K562 (cell line): ENCODE measurements around the gene COL1A2. TPM values are rescaled to one million over a fixed set of nuclear protein-coding genes. Genes with fewer than 3 reads are reported as not detected.

Experiments used
- ATAC-seq: fragments of 200-7000 bp; cut with Tn5 transposase; 3 replicates; pipeline ENCODE4 v1.9.1; 2020; ENCODE audit warnings: moderate library complexity
- BruUV-seq: library from RNA; stranded (reverse); fragments of 400-500 nt; replicated peaks from 2 replicates; lab custom pipeline; 2021; lab: Mats Ljungman, UMichigan
- CTCF ChIA-PET: fragments of 300-600 bp; formaldehyde crosslinking; extraction: SDS; loops from one replicate; lab custom pipeline; 2021; ENCODE audit warnings: low intra/inter-chr PET ratio; lab: Yijun Ruan, JAX
- POLR2A ChIA-PET: fragments of 300-600, 350-650 bp; sonication (Branson Sonifier 250); formaldehyde crosslinking; extraction: SDS; loops from one replicate; lab custom pipeline; 2021; ENCODE audit warnings: antibody characterized with exemption, inconsistent platforms; lab: Yijun Ruan, JAX
- DNase-seq, 4 experiments: peaks; one replicate each; pipeline versions ENCODE4 v3.0.0 to v3.0.0-alpha.2; 2011 to 2018; ENCODE audit warnings: low spot score in 3 of 4, mixed read lengths in 3 of 4; ENCODE audit errors: extremely low read depth in 1 of 4
- FAIRE-seq: peaks from 2 replicates; lab custom pipeline; 2011; peaks lifted over from hg19 to GRCh38; lab: Jason Lieb, UNC
- H2AFZ ChIP-seq: 2 replicates; pipeline ENCODE4 v1.6.0; 2011; ENCODE audit warnings: low read depth, low read length, control low read depth, inconsistent platforms
- H3K27ac ChIP-seq: fragments of 200-600 bp; 3 replicates; pipeline ENCODE4 v1.8.0; 2011; ENCODE audit warnings: low read depth, mild to moderate bottlenecking, control low read depth, inconsistent platforms, low read length, moderate library complexity, mixed read lengths; ENCODE audit errors: extremely low read depth
- H3K27me3 ChIP-seq, 2 experiments: fragments of 300-600 bp in 1 of 2; 2 replicates in 1 of 2; 3 replicates in 1 of 2; pipeline versions ENCODE4 v1.6.0 to v1.8.0; 2011; ENCODE audit warnings: inconsistent platforms in 2 of 2, low read length in 2 of 2, mild to moderate bottlenecking in 1 of 2, mixed read lengths in 1 of 2, moderate library complexity in 1 of 2; ENCODE audit not compliant: control insufficient read depth in 2 of 2, insufficient read depth in 2 of 2
- H3K36me3 ChIP-seq: fragments of 300-600 bp; 3 replicates; pipeline ENCODE4 v1.8.0; 2011; ENCODE audit warnings: mild to moderate bottlenecking, low read length, inconsistent platforms; ENCODE audit not compliant: control insufficient read depth, insufficient read depth
- H3K4me1 ChIP-seq, 2 experiments: fragments of 200-600 bp in 1 of 2; replicated peaks in 1 of 2; 2 replicates in 1 of 2; 3 replicates in 1 of 2; pipeline versions ENCODE4 v1.5.1 to v1.8.0; 2011; ENCODE audit warnings: inconsistent platforms in 2 of 2, low read length in 2 of 2, mild to moderate bottlenecking in 1 of 2, mixed read lengths in 1 of 2, moderate library complexity in 1 of 2; ENCODE audit not compliant: control insufficient read depth in 2 of 2, insufficient read depth in 2 of 2
- H3K4me2 ChIP-seq: 2 replicates; pipeline ENCODE4 v1.6.1; 2011; ENCODE audit warnings: low read length, control low read depth, inconsistent platforms, mixed read lengths; ENCODE audit not compliant: insufficient read depth
- H3K4me3 ChIP-seq: fragments of 200-600 bp; sonication (generic), shearing (Covaris generic); 2 replicates; pipeline ENCODE4 v1.5.1; 2016; ENCODE audit warnings: control low read depth, inconsistent platforms
- H3K79me2 ChIP-seq: fragments of 200-600 bp; 3 replicates; pipeline ENCODE4 v1.8.0; 2011; ENCODE audit warnings: low read length, inconsistent platforms; ENCODE audit not compliant: control insufficient read depth, insufficient read depth
- H3K9ac ChIP-seq, 2 experiments: 2 replicates each; pipeline versions ENCODE4 v1.6.0 to v1.6.1; 2011; ENCODE audit warnings: low read depth in 2 of 2, low read length in 2 of 2, control low read depth in 1 of 2, inconsistent platforms in 1 of 2, mild to moderate bottlenecking in 1 of 2, mixed read lengths in 1 of 2; ENCODE audit not compliant: insufficient read depth in 1 of 2
- H3K9me1 ChIP-seq: one replicate; pipeline ENCODE4 v1.6.0; 2011; ENCODE audit warnings: inconsistent platforms, mild to moderate bottlenecking, low read length, moderate library complexity; ENCODE audit not compliant: control insufficient read depth, insufficient read depth
- H3K9me3 ChIP-seq: replicated peaks from 2 replicates; pipeline ENCODE4 v1.5.1; 2011; ENCODE audit warnings: low read depth, low read length, inconsistent platforms; ENCODE audit not compliant: control insufficient read depth, insufficient read depth
- H4K20me1 ChIP-seq: replicated peaks from 2 replicates; pipeline ENCODE4 v1.6.1; 2011; ENCODE audit warnings: low read length, inconsistent platforms, mixed read lengths; ENCODE audit not compliant: control insufficient read depth, insufficient read depth
- BCL6 ChIP-seq: fragments of 250-450 bp; sonication (Bioruptor Pico); IDR thresholded peaks from 2 replicates; pipeline ENCODE4 v1.4.0; 2020
- FIP1L1 ChIP-seq: fragments of 200-400 bp; formaldehyde crosslinking; IDR thresholded peaks from 2 replicates; pipeline ENCODE4 v1.6.1; 2018; ENCODE audit warnings: mild to moderate bottlenecking, low read depth, low read length; ENCODE audit not compliant: poor library complexity, severe bottlenecking
- HCFC1 ChIP-seq: IDR thresholded peaks from 2 replicates; pipeline ENCODE4 v1.6.1; 2012; ENCODE audit warnings: low read depth, low read length, improper control_type of control experiment
- HMGXB4 ChIP-seq: sonication (generic); formaldehyde crosslinking; IDR thresholded peaks from 2 replicates; pipeline ENCODE4 v1.8.1; 2023; ENCODE audit warnings: mild to moderate bottlenecking, missing genetic modification reagents
- MCM2 ChIP-seq: fragments of 450-650 bp; IDR thresholded peaks from 2 replicates; pipeline ENCODE4 v1.6.1; 2017; ENCODE audit warnings: low read depth, mild to moderate bottlenecking
- MTF1 ChIP-seq: fragments of 250-450 bp; sonication (Bioruptor Pico); IDR thresholded peaks from 2 replicates; pipeline ENCODE4 v1.9.0; 2021; ENCODE audit warnings: moderate library complexity, mild to moderate bottlenecking, inconsistent platforms, borderline replicate concordance
- PHB2 ChIP-seq: fragments of 450-650 bp; IDR thresholded peaks from 2 replicates; pipeline ENCODE4 v1.6.1; 2017; ENCODE audit warnings: low read depth
- PHF20 ChIP-seq: fragments of 450-650 bp; IDR thresholded peaks from 2 replicates; pipeline ENCODE4 v1.6.1; 2018; ENCODE audit not compliant: partially characterized antibody
- RB1 ChIP-seq: fragments of 450-650 bp; IDR thresholded peaks from 2 replicates; pipeline ENCODE4 v1.6.1; 2017; ENCODE audit warnings: low read depth, mild to moderate bottlenecking
- TEAD4 ChIP-seq, 2 experiments: sonication (generic) in 1 of 2; formaldehyde crosslinking in 1 of 2; IDR thresholded peaks; 2 replicates each; pipeline versions ENCODE4 v1.6.1 to v1.8.0; 2012 to 2022; ENCODE audit warnings: borderline replicate concordance in 1 of 2, inconsistent platforms in 1 of 2, low read length in 1 of 2, mild to moderate bottlenecking in 1 of 2, missing genetic modification reagents in 1 of 2
- ZNF23 ChIP-seq: fragments of 250-450 bp; sonication (Bioruptor Pico); IDR thresholded peaks from 2 replicates; pipeline ENCODE4 v1.4.0; 2020; ENCODE audit warnings: mild to moderate bottlenecking
- ZNF318 ChIP-seq, 2 experiments: fragments of 450-650 bp; IDR thresholded peaks; 2 replicates each; pipeline ENCODE4 v1.6.1; 2016; ENCODE audit warnings: mild to moderate bottlenecking in 2 of 2, borderline replicate concordance in 1 of 2, low read depth in 1 of 2, moderate library complexity in 1 of 2
- ZNF77 ChIP-seq: fragments of 250-450 bp; sonication (Bioruptor Pico); IDR thresholded peaks from 2 replicates; pipeline ENCODE4 v1.5.0; 2020
- WGBS: fragments of 100-300 bp; shearing (Covaris generic); methylation state at CpG from one replicate; pipeline ENCODE4 v1.1.6; 2016; ENCODE audit warnings: low coverage, mixed read lengths; ENCODE audit not compliant: insufficient coverage; ENCODE audit errors: missing lambda C conversion rate; 5-methylcytosine and 5-hydroxymethylcytosine counted together
- in situ Hi-C: fragments of 300-500 bp; cut with MboI; formaldehyde crosslinking; loops from 4 replicates; pipeline ENCODE4 v1.15.0; 2018; ENCODE audit warnings: inconsistent platforms, mixed read lengths
- intact Hi-C: fragments of 100-400 bp; cut with micrococcal nuclease; formaldehyde crosslinking; loops from 2 replicates; pipeline ENCODE4 v1.14.2; 2022
- polyA plus RNA-seq, 8 experiments: library from polyadenylated mRNA; depleted of rRNA in 4 of 8; stranded (reverse) in 5 of 8; unstranded in 3 of 8; fragments of >200 nt; fragmentation: Nextera tagmentation in 2 of 8; fragmentation: Illumina TruSeq in 1 of 8; extraction: Ambion mirVana in 2 of 8; extraction: Trizol in 1 of 8; gene quantifications; 2 replicates each; pipeline versions ENCODE4 v1.2.1 to v1.2.3, GENCODE V29; 2011 to 2014; ENCODE audit warnings: inconsistent platforms in 1 of 8, missing spikeins in 1 of 8
- total RNA-seq, 7 experiments: library from RNA; depleted of rRNA in 6 of 7; stranded (reverse); fragments of >200 nt in 6 of 7; fragmentation: Illumina TruSeq in 2 of 7; extraction: Trizol in 2 of 7; gene quantifications; 2 replicates each; pipeline versions ENCODE4 v1.2.1 to v1.2.3, GENCODE V29; 2011 to 2021; ENCODE audit warnings: low replicate concordance in 1 of 7

The COL1A2 gene
- total and polyA plus RNA-seq, 9 of the 15 experiments (the other 6 are each of a cell fraction or from before 2014, with no cell fraction given), result 0.94 to 11.6 (median 1.7) TPM

- FAIRE-seq, result no peak
- Histone ChIP-seq H3K79me2 (no peaks in the 10 kb centered on the region), H3K9ac (no peak overlapping the region), H3K27ac (no peak overlapping the region), H4K20me1 (no peaks in the 10 kb centered on the region), H3K9me1 (no peaks in the 10 kb centered on the region), H2AFZ (no peak overlapping the region), H3K9me3 (no peaks in the 10 kb centered on the region), H3K36me3 (no peaks in the 10 kb centered on the region), H3K4me3 (no peak overlapping the region), H3K27me3 (peaks cover 0 to 6% of the 10 kb centered on the region in 2 experiments; a peak in 1 of 5 replicates), H3K4me1 (peaks cover 0 to 2% of the 10 kb centered on the region in 2 experiments; a peak in 1 of 5 replicates), H3K4me2 (no peak overlapping the region)
- no TSS peak for BruUV-seq
- DNase-seq, result no peak
- intact Hi-C loops, result no loop called here
- ChIA-PET POLR2A (interaction anchor here (0.6 kb wide), 2 partner anchors 297 to 1202 kb away, joined by 3 read pairs; no protein-coding TSS in a partner anchor), CTCF (no interaction called here)
- in situ Hi-C loops, result no loop called here
- no peak for ATAC-seq
- 0% methylated on average over 1 of the region's 1 CpG for WGBS
- TF ChIP-seq PHB2 (no peak), BCL6 (CRISPR knock-in tag) (no peak), ZNF23 (no peak), TEAD4 (IDR thresholded peaks at IDR 0.05; ENCODE audit: low read length) (no peak), TEAD4 (CRISPR knock-in tag; IDR thresholded peaks at IDR 0.05; ENCODE audit: borderline replicate concordance) (no peak), FIP1L1 (no peak), HCFC1 (no peak), HMGXB4 (no peak), ZNF77 (CRISPR knock-in tag) (no peak), MTF1 (CRISPR knock-in tag) (no peak), ZNF318 (IDR thresholded peaks at IDR 0.05; ENCODE audit: borderline replicate concordance in 1 of 2, low read depth in 1 of 2) (no peak), MCM2 (no peak), RB1 (no peak), PHF20 (no peak)
Observed at GRCh38 chr7:94389381-94389780, 5.3 kb upstream of the COL1A2 start.
